ENCODE results near the gene FOXP1. TPM values are rescaled to one million over a fixed set of nuclear protein-coding genes. Genes with fewer than 3 reads are reported as not detected.

The FOXP1 gene
- total and polyA plus RNA-seq, 2 of the 13 experiments (the other 11 are each of a cell fraction or from before 2014, with no cell fraction given): 40.4 to 59.0 TPM

DNA sequence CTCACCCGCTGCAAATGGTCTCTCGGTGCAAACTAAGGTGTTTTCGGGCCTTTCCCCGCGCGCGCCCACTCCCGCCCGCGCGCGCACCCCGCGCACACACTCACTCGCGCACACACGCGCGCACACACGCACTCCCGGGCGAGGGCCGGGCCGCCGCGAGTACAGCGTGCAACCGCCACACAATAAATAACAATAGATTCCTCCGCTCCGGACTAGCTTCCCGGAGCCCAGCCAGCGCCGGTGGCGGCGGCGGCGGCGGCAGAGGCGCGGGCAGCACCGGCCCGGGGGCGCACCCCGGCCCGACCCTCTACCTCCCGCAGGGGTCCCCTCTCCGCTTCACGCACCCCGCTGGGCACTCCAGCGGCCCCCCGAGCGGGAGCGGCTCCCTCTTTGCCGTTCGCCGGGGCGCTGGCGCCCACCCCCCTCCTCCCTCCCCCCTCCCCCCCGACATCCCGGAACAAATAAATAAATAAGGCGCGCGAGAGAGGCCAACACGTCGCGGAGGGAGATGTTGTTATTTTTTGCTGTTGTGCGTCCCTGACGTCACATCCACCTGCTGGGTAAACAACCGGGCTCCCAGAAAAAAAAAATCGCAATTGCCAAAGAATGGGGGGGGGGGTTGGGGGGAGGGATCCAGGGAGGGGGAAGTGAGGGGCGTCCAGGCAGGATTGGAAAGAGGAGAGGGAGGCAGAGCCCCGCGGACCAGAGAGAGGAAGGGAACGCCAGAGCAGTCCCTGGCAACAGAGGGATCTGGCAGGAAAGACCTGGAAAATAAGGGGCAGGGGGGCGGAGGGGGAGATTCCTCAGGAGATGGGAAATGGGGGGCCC is at the start of gene FOXP1 (continued):
- TF ChIP-seq ZNF660 (CRISPR knock-in tag; IDR thresholded peaks at IDR 0.05; ENCODE audit: borderline replicate concordance, low read depth): no peak
- no peak; the same call in 1 of the 2 replicates for TF ChIP-seq ARID3A (IDR thresholded peaks at IDR 0.05; ENCODE audit: low read depth, low read length)
- TF ChIP-seq ZNF263 (CRISPR knock-in tag; IDR thresholded peaks at IDR 0.05): no peak
- TF ChIP-seq BRD4 (CRISPR knock-in tag; IDR thresholded peaks at IDR 0.05): peak; percentile 48; the same call in 1 of the 2 replicates
- no peak for TF ChIP-seq CEBPB (IDR thresholded peaks at IDR 0.05; ENCODE audit: borderline replicate concordance, low read depth, low read length)
- TF ChIP-seq, protein P1, sequence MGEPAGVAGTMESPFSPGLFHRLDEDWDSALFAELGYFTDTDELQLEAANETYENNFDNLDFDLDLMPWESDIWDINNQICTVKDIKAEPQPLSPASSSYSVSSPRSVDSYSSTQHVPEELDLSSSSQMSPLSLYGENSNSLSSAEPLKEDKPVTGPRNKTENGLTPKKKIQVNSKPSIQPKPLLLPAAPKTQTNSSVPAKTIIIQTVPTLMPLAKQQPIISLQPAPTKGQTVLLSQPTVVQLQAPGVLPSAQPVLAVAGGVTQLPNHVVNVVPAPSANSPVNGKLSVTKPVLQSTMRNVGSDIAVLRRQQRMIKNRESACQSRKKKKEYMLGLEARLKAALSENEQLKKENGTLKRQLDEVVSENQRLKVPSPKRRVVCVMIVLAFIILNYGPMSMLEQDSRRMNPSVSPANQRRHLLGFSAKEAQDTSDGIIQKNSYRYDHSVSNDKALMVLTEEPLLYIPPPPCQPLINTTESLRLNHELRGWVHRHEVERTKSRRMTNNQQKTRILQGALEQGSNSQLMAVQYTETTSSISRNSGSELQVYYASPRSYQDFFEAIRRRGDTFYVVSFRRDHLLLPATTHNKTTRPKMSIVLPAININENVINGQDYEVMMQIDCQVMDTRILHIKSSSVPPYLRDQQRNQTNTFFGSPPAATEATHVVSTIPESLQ (CRISPR knock-in tag; conservative IDR thresholded peaks at IDR 0.05): no peak
- no peak for TF ChIP-seq MIXL1 (CRISPR knock-in tag; IDR thresholded peaks at IDR 0.05)
- TF ChIP-seq ZFP90 (CRISPR knock-in tag; IDR thresholded peaks at IDR 0.05; ENCODE audit: borderline replicate concordance): no peak
- no peak for TF ChIP-seq HOXA9 (CRISPR knock-in tag; IDR thresholded peaks at IDR 0.05; ENCODE audit: borderline replicate concordance)
- TF ChIP-seq UBTF (CRISPR knock-in tag; IDR thresholded peaks at IDR 0.05): no peak; the same call in 1 of the 2 replicates
- TF ChIP-seq ZBTB4 (CRISPR knock-in tag; IDR thresholded peaks at IDR 0.05; ENCODE audit: borderline replicate concordance): no peak
- TF ChIP-seq FIP1L1 (IDR thresholded peaks at IDR 0.05; ENCODE audit: borderline replicate concordance, insufficient read depth, low read depth, low read length): no peak
- no peak for TF ChIP-seq ZNF629 (CRISPR knock-in tag; conservative IDR thresholded peaks at IDR 0.05)
- no peak for TF ChIP-seq ZIK1 (CRISPR knock-in tag; IDR thresholded peaks at IDR 0.05; ENCODE audit: borderline replicate concordance, low read depth)
- no peak for TF ChIP-seq NFYB (CRISPR knock-in tag; IDR thresholded peaks at IDR 0.05)
- peak; percentile 51; the same call in 1 of the 2 replicates for TF ChIP-seq PHF8 (CRISPR knock-in tag; IDR thresholded peaks at IDR 0.05)
- no peak for TF ChIP-seq JUND (CRISPR knock-in tag; IDR thresholded peaks at IDR 0.05)
- TF ChIP-seq SKI (IDR thresholded peaks at IDR 0.05; ENCODE audit: partially characterized antibody): peak; percentile 51
- no peak for TF ChIP-seq SMAD1 (CRISPR knock-in tag; IDR thresholded peaks at IDR 0.05; ENCODE audit: borderline replicate concordance, low read depth)
- no peak for TF ChIP-seq ZNF589 (CRISPR knock-in tag; conservative IDR thresholded peaks at IDR 0.05)
